ENCODE data around the gene CHST14.
"Not testable (repeated sequence)": the region's sequence is repeated elsewhere in the genome, so short reads cannot be mapped to it uniquely, and the experiment has no call there.

Gene CHST14

DNA sequence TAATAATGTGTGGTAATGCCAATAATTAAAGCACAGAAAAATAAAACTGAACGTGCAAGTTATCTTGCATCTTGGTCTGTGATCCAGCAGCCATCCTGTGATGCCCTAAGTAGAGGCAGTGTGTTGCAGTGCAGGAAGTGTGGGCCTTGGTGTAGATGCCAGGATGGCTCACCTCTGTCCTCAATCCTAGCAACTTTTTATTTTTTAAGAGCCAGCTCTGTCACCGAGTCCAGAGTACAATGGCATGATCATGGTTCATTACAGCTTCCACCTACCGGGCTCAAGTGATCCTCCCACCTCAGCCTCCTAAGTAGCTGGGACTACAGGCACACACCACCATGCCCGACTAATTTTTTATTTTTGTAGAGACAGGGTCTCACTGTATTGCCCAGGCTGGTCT, 22.4 kb upstream of the CHST14 start:
- no peak for DNase-seq (ENCODE audit: low read depth)
- TF ChIP-seq, protein P1, sequence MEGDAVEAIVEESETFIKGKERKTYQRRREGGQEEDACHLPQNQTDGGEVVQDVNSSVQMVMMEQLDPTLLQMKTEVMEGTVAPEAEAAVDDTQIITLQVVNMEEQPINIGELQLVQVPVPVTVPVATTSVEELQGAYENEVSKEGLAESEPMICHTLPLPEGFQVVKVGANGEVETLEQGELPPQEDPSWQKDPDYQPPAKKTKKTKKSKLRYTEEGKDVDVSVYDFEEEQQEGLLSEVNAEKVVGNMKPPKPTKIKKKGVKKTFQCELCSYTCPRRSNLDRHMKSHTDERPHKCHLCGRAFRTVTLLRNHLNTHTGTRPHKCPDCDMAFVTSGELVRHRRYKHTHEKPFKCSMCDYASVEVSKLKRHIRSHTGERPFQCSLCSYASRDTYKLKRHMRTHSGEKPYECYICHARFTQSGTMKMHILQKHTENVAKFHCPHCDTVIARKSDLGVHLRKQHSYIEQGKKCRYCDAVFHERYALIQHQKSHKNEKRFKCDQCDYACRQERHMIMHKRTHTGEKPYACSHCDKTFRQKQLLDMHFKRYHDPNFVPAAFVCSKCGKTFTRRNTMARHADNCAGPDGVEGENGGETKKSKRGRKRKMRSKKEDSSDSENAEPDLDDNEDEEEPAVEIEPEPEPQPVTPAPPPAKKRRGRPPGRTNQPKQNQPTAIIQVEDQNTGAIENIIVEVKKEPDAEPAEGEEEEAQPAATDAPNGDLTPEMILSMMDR (conservative IDR thresholded peaks at IDR 0.05; ENCODE audit: low read depth, low read length): no peak

DNA sequence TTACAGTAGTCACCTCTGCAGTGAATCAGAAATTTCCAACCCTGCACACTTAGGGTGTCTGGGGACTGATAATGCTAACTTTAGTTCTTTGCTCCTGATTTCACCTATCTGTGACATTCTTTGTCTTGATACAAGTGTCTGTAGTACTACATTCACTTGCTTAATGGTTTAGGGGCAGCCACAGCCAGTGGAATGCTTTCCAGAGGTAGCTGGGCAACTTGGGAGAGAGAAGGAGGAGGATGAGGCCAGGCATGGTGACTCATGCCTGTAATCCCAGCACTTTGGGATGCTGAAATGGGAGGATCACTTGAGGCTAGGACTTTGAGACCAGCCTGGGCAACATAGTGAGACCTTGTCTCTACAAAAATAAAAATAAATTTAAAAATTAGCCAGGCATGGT, 21.5 kb upstream of the CHST14 start:
- no peak for DNase-seq (ENCODE audit: low read depth)
- no peak overlapping the region for H3K4me3 ChIP-seq (ENCODE audit: low read depth, low read length)
- TF ChIP-seq, protein P1 (conservative IDR thresholded peaks at IDR 0.05; ENCODE audit: low read depth, low read length): no peak

More for the DNA sequence above, 22.4 kb upstream of the CHST14 start:
- H3K4me3 ChIP-seq (ENCODE audit: low read depth, low read length): no peak overlapping the region

DNA sequence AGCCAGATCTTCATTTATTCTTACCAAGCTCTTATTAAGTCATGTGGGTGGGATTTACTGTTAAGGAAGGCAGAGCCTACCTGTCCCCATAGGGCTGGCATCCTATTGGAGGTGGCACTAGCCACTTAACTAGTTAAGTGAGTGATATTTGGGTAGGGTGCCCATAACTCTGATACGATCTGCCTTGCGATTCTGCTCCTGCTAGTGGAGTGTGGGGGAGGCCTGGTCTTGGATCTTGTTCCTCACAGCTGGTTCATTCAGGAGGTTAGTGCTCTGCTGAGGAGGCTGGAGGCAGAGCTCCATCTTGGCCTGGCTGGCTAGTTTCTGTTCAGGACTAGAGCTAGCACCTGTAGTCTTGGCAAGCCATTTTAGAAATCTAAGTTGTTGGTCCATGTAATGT, 20.7 kb upstream of the CHST14 start:
- no peak overlapping the region for H3K4me3 ChIP-seq (ENCODE audit: low read depth, low read length)
- TF ChIP-seq, protein P1 (conservative IDR thresholded peaks at IDR 0.05; ENCODE audit: low read depth, low read length): no peak
- DNase-seq (ENCODE audit: low read depth): no peak

DNA sequence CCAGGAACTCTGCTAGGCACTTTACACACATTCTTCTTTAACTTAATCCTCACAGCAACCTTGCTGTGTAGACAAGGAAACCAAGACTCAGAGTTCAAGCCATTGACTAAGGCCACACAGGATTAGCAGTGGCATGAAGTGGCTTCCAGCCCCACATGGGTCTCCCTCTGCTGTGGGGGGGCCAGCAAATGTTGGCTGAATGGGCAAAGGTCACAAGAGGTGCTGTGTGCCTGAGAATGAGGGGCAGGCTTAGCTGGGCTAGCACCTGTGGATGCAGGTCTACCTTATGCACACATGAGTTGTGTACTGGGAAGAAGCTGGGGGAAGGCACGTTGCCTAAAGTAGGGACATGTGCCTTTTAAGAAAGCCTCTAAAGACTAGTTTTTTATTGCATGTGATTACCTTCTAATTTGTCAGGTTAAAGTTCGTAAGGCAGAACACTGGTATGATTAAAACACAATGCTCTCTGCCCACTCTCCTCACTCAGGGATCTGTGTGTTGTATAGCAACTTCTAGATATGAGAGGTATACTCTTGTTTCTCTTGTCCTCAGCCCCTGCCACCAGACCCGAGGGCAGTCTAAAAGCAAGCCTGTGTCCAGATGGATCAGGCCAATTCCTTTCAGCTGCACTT, 19.1 kb upstream of the CHST14 start:
- TF ChIP-seq, protein P1 (conservative IDR thresholded peaks at IDR 0.05; ENCODE audit: low read depth, low read length): no peak
- no peak for DNase-seq (ENCODE audit: low read depth)
- no peak overlapping the region for H3K4me3 ChIP-seq (ENCODE audit: low read depth, low read length)

DNA sequence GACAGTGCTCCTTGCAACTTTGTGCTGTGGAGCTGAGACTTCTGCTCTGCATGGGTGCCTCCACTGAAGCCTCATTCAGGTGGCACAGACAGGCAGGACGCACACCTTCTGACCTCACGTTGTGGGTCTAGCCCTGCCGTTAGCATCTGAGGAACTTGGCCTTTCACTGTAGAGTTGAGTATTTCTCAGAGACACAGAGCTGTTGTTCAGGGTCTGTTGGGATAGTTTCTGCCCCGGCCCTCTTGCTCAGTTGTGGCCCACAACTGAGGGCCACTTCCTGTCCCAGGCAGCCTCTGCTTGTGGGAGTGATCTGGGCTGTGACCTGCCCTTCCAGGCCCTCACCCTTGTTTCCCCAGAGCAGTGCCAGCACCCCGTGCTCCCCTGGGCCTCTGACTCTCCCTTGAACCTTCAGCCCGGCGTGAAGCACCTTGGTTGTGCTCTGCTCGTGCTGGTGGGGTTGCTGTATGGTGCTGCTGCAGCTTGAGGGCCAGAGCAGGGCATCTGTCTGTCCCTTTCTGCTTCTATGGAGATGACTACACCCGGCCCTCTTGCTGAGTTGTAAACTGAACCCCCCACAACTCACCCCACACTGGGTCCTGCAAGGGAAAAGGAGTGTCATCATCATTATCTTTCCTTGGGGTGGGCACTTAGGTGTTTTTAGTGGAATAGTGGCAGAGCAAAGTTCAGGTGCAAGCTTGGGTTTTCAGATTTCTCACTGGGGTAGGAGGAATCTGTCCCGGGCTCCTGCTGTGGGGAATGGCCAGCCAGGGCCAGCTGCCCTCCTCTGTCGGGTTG, 18.3 kb upstream of the CHST14 start:
- TF ChIP-seq, protein P1 (conservative IDR thresholded peaks at IDR 0.05; ENCODE audit: low read depth, low read length): no peak
- H3K4me3 ChIP-seq (ENCODE audit: low read depth, low read length): no peak overlapping the region
- DNase-seq (ENCODE audit: low read depth): no peak

DNA sequence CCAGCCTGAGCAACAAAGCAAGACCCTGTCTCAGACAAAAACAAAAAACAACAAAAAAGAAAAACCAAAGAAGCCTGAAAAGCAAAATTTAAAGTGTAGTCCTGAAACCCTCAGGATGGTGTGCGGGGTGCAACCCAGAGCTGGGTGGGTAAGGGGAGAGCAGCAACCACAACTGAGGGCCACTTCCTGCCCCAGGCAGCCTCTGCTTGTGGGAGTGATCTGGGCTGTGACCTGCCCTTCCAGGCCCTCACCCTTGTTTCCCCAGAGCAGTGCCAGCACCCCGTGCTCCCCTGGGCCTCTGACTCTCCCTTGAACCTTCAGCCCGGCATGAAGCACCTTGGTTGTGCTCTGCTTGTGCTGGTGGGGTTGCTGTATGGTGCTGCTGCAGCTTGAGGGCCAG, 16.8 kb upstream of the CHST14 start:
- DNase-seq (ENCODE audit: low read depth); H3K4me3 ChIP-seq (ENCODE audit: low read depth, low read length): not testable (repeated sequence)

DNA sequence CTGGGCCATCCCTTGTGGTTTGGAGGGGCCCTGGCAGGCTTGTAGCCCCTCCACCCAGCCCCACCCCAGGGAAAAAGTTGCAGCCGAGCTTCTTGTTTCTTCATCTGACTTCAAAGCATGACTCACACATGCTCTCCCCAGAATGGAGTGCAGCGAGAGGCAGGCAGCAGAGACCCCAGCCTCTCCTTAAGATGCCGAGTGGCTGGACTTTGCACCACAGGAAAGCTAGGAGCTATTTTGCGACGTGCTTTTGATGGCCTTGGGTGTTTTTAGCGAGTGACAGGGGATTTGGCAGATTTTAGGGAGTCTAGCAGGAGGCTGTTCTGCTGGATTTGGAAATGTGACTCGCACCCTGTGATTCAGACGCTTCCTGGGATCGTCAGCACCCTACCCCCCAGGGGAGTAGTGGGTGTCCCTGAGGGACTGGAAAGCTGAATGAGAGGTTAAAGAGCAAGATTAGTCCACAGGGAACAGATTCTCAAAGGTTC, 15.8 kb upstream of the CHST14 start:
- TF ChIP-seq, protein P1 (conservative IDR thresholded peaks at IDR 0.05; ENCODE audit: low read depth, low read length): no peak
- DNase-seq (ENCODE audit: low read depth): peak; percentile 56
- no peak overlapping the region for H3K4me3 ChIP-seq (ENCODE audit: low read depth, low read length)
